H9 (cell line): Measurements from ENCODE around the gene MYO5B. TPM values are rescaled to one million over a fixed set of nuclear protein-coding genes. Genes with fewer than 3 reads are reported as not detected.

ENCODE experiments used
- DNase-seq: peaks from one replicate; pipeline ENCODE4 v3.0.0-alpha.2; 2017
- H2AFZ ChIP-seq: one replicate; pipeline ENCODE4 v1.6.1; 2013; ENCODE audit warnings: mild to moderate bottlenecking, low read length, control low read depth, moderate library complexity
- H2AK5ac ChIP-seq: 2 replicates; pipeline ENCODE4 v1.6.1; 2013; ENCODE audit warnings: low read length, control low read depth, mixed read lengths; ENCODE audit not compliant: insufficient read length
- H2BK120ac ChIP-seq: one replicate; pipeline ENCODE4 v1.6.1; 2013; ENCODE audit warnings: low read depth, mild to moderate bottlenecking, low read length, control low read depth, inconsistent platforms; ENCODE audit not compliant: poor library complexity, severe bottlenecking
- H2BK12ac ChIP-seq: 2 replicates; pipeline ENCODE4 v1.6.1; 2013; ENCODE audit warnings: low read length, control low read depth, mixed read lengths, low read depth; ENCODE audit not compliant: insufficient read length
- H2BK15ac ChIP-seq: 2 replicates; pipeline ENCODE4 v1.6.1; 2013; ENCODE audit warnings: low read depth, low read length, control low read depth
- H2BK20ac ChIP-seq: one replicate; pipeline ENCODE4 v1.6.1; 2013; ENCODE audit warnings: low read depth, mild to moderate bottlenecking, low read length, control low read depth, inconsistent platforms; ENCODE audit not compliant: poor library complexity, severe bottlenecking
- H2BK5ac ChIP-seq: 2 replicates; pipeline ENCODE4 v1.6.1; 2013; ENCODE audit warnings: low read length, control low read depth, mixed read lengths; ENCODE audit not compliant: insufficient read length
- H3K14ac ChIP-seq: 2 replicates; pipeline ENCODE4 v1.6.1; 2013; ENCODE audit warnings: low read length, control low read depth; ENCODE audit not compliant: insufficient read depth
- H3K18ac ChIP-seq: 2 replicates; pipeline ENCODE4 v1.6.1; 2013; ENCODE audit warnings: low read depth, mild to moderate bottlenecking, mixed read lengths, low read length, control low read depth; ENCODE audit not compliant: insufficient read length
- H3K23ac ChIP-seq: 2 replicates; pipeline ENCODE4 v1.6.1; 2013; ENCODE audit warnings: low read length, control low read depth, mixed read lengths, low read depth; ENCODE audit not compliant: insufficient read length
- H3K23me2 ChIP-seq: 2 replicates; pipeline ENCODE4 v1.6.1; 2013; ENCODE audit warnings: low read depth, mild to moderate bottlenecking, mixed read lengths, low read length, control low read depth; ENCODE audit not compliant: insufficient read length, poor library complexity, severe bottlenecking
- H3K27ac ChIP-seq: 2 replicates; pipeline ENCODE4 v1.5.1; 2013; ENCODE audit warnings: low read length, control low read depth, mixed read lengths, low read depth; ENCODE audit not compliant: insufficient read length
- H3K27me3 ChIP-seq: 2 replicates; pipeline ENCODE4 v1.6.1; 2013; ENCODE audit warnings: low read length, control low read depth, inconsistent platforms; ENCODE audit not compliant: insufficient read depth
- H3K4ac ChIP-seq: 2 replicates; pipeline ENCODE4 v1.6.1; 2013; ENCODE audit warnings: low read depth, mild to moderate bottlenecking, control low read depth, inconsistent platforms, low read length, moderate library complexity
- H3K4me1 ChIP-seq: 2 replicates; pipeline ENCODE4 v1.6.1; 2013; ENCODE audit warnings: low read length, control low read depth, inconsistent platforms; ENCODE audit not compliant: insufficient read depth
- H3K4me2 ChIP-seq: 2 replicates; pipeline ENCODE4 v1.6.1; 2013; ENCODE audit warnings: low read length, control low read depth, mixed read lengths; ENCODE audit not compliant: insufficient read length, insufficient read depth
- H3K56ac ChIP-seq: 2 replicates; pipeline ENCODE4 v1.6.1; 2013; ENCODE audit warnings: low read depth, mild to moderate bottlenecking, mixed read lengths, low read length, control low read depth; ENCODE audit not compliant: insufficient read length
- H3K79me1 ChIP-seq: 2 replicates; pipeline ENCODE4 v1.6.1; 2013; ENCODE audit warnings: low read depth, mild to moderate bottlenecking, moderate library complexity, low read length, control low read depth, inconsistent platforms; ENCODE audit not compliant: insufficient read depth, poor library complexity, severe bottlenecking
- H3K79me2 ChIP-seq: 2 replicates; pipeline ENCODE4 v1.6.1; 2013; ENCODE audit warnings: low read length, control low read depth, inconsistent platforms; ENCODE audit not compliant: insufficient read depth
- H3K9ac ChIP-seq: 2 replicates; pipeline ENCODE4 v1.6.1; 2013; ENCODE audit warnings: low read length, control low read depth, mixed read lengths; ENCODE audit not compliant: insufficient read length; ENCODE audit errors: extremely low read depth
- H3K9me3 ChIP-seq: one replicate; pipeline ENCODE4 v1.6.1; 2013; ENCODE audit warnings: low read depth, low read length, inconsistent platforms; ENCODE audit not compliant: control insufficient read depth
- H3T11ph ChIP-seq: one replicate; pipeline ENCODE4 v1.6.1; 2013; ENCODE audit warnings: mild to moderate bottlenecking, low read length, control low read depth, inconsistent platforms
- H4K20me1 ChIP-seq: one replicate; pipeline ENCODE4 v1.6.1; 2013; ENCODE audit not compliant: control insufficient read depth, insufficient read length, insufficient read depth
- H4K5ac ChIP-seq: 2 replicates; pipeline ENCODE4 v1.6.1; 2013; ENCODE audit warnings: low read depth, mild to moderate bottlenecking, mixed read lengths, low read length, control low read depth; ENCODE audit not compliant: insufficient read length
- H4K8ac ChIP-seq: replicated peaks from 2 replicates; pipeline ENCODE4 v1.6.1; 2013; ENCODE audit warnings: low read length, control low read depth, mixed read lengths, low read depth; ENCODE audit not compliant: insufficient read length
- H4K91ac ChIP-seq: 2 replicates; pipeline ENCODE4 v1.6.1; 2013; ENCODE audit warnings: low read depth, mild to moderate bottlenecking, moderate library complexity, mixed read lengths, low read length, control low read depth; ENCODE audit not compliant: insufficient read length
- H3K27ac Mint-ChIP-seq, 3 experiments: 2 replicates in 2 of 3; 3 replicates in 1 of 3; pipeline ENCODE4 v1.8.0; 2020 to 2021; ENCODE audit warnings: mixed read lengths in 3 of 3, mild to moderate bottlenecking in 1 of 3, moderate library complexity in 1 of 3
- H3K27me3 Mint-ChIP-seq: 2 replicates; pipeline ENCODE4 v1.8.0; 2021; ENCODE audit warnings: low read depth, mild to moderate bottlenecking, moderate library complexity, mixed read lengths
- H3K36me3 Mint-ChIP-seq, 3 experiments: 2 replicates in 2 of 3; 3 replicates in 1 of 3; pipeline ENCODE4 v1.8.0; 2020 to 2021; ENCODE audit warnings: low read depth in 3 of 3, mixed read lengths in 3 of 3; ENCODE audit not compliant: insufficient read depth in 1 of 3
- H3K4me1 Mint-ChIP-seq, 2 experiments: 2 replicates each; pipeline ENCODE4 v1.8.0; 2020; ENCODE audit warnings: mixed read lengths in 2 of 2
- H3K4me3 Mint-ChIP-seq, 2 experiments: 2 replicates in 1 of 2; 3 replicates in 1 of 2; pipeline ENCODE4 v1.8.0; 2020 to 2021; ENCODE audit warnings: mild to moderate bottlenecking in 2 of 2, mixed read lengths in 2 of 2, moderate library complexity in 1 of 2
- H3K9me3 Mint-ChIP-seq, 2 experiments: 2 replicates in 1 of 2; 3 replicates in 1 of 2; pipeline ENCODE4 v1.8.0; 2020; ENCODE audit warnings: mild to moderate bottlenecking in 2 of 2, mixed read lengths in 2 of 2, moderate library complexity in 1 of 2
- CTCF ChIP-seq: fragments of 200-600 bp; sonication (generic); conservative IDR thresholded peaks from 3 replicates; pipeline ENCODE4 v1.8.0; 2021; ENCODE audit warnings: antibody characterized with exemption, mild to moderate bottlenecking
- WGBS: extraction: QIAGEN DNeasy Blood & Tissue Kit; methylation state at CpG from one replicate; pipeline ENCODE4 v1.1.7; 2013; ENCODE audit warnings: missing lambda C conversion rate, low lambda C conversion rate, mixed read lengths; ENCODE audit not compliant: insufficient read length; ENCODE audit errors: extremely low coverage; 5-methylcytosine and 5-hydroxymethylcytosine counted together
- total RNA-seq: library from RNA; stranded (reverse); gene quantifications from 2 replicates; pipeline ENCODE4 v1.2.1, GENCODE V29; 2021

The MYO5B gene
- total RNA-seq, 1 experiment from 2014 or later: 9.3 TPM

DNA sequence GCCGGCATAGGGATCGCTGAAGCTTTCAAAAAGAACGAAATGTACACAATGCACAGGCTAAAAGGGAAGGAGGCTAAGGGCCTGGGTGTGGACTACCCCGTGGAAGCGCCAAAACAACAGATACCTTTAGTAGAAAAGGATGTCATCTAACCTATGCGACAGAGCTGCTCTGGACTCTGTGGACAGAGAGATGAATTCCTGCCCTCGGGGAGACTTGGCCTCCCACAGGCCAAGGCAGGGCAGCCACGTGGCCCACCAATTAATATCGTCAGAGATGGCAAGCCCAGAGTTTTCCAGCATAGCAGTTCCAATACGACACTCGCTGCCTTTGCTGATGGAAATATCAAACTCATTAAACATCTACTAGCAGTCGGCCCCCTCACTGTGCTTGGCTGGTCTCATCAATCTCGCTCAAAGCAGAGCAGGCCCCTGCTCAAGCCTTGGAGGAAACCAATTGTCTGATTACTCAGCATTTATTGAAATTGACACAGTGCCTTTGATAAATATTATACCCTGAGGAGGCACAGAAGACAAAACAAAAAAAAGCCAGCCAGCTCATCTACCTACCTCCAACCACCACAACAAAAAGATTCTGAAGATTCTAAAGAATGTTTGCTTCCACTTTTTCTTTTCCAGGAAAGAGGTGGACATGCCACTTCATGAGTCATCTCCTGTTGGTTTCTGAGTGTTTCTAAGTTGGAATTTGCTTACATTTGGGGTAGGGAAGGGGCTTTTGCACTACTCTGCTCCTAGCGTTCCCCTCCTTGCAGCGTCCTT is 302.6 kb downstream of the MYO5B start:
- no peaks in the 10 kb centered on the region for H3K4me1 ChIP-seq
- no peak overlapping the region for H3K4ac ChIP-seq
- H3K18ac ChIP-seq: no peak overlapping the region
- Mint-ChIP-seq H3K4me3 (no peak overlapping the region), H3K4me1 (peaks cover 32 to 33% of the 10 kb centered on the region in 2 experiments), H3K27me3 (no peaks in the 10 kb centered on the region), H3K27ac (peak overlapping the region in 1 of 3 experiments; percentile 87; a peak in 1 of 7 replicates), H3K36me3 (0 out of 7 replicates have a peak, but pooled peaks cover 0 to 2% (median 0%) of the 10 kb centered on the region in 3 experiments), H3K9me3 (no peaks in the 10 kb centered on the region)
- no peaks in the 10 kb centered on the region for H4K20me1 ChIP-seq
- no peak overlapping the region for H4K91ac ChIP-seq
- H3K9ac ChIP-seq: no peak overlapping the region
- H3K79me2 ChIP-seq: no peaks in the 10 kb centered on the region
- no peak overlapping the region for H2AFZ ChIP-seq
- H3K9me3 ChIP-seq: no peaks in the 10 kb centered on the region
- H3K23ac ChIP-seq: no peak overlapping the region
- WGBS: no CpG with 5 or more reads among the region's 15 CpGs
- no peak overlapping the region for H3T11ph ChIP-seq
- H4K5ac ChIP-seq: no peak overlapping the region
- H2AK5ac ChIP-seq: no peak overlapping the region
- H2BK12ac ChIP-seq: no peak overlapping the region
- no peak overlapping the region for H3K56ac ChIP-seq
- no peak for DNase-seq
- no peak overlapping the region for H2BK5ac ChIP-seq
- no peak overlapping the region for H2BK20ac ChIP-seq
- H3K23me2 ChIP-seq: no peaks in the 10 kb centered on the region
- H2BK15ac ChIP-seq: no peak overlapping the region
- H2BK120ac ChIP-seq: no peak overlapping the region
- H3K27ac ChIP-seq: no peak overlapping the region
- H3K27me3 ChIP-seq: no peaks in the 10 kb centered on the region
- TF ChIP-seq CTCF: no peak
- H3K79me1 ChIP-seq: no peaks in the 10 kb centered on the region
- H3K14ac ChIP-seq: no peak overlapping the region
- H3K4me2 ChIP-seq: no peak overlapping the region
- H4K8ac ChIP-seq: no peak overlapping the region
